ENCODE data around the gene VASN. TPM values are rescaled to one million over a fixed set of nuclear protein-coding genes. Genes with fewer than 3 reads are reported as not detected.

VASN gene
- total RNA-seq (0.57 TPM), polyA plus RNA-seq (under 1 TPM in 1 of 4 donors, not detected in 3; 0.14 TPM)

DNA sequence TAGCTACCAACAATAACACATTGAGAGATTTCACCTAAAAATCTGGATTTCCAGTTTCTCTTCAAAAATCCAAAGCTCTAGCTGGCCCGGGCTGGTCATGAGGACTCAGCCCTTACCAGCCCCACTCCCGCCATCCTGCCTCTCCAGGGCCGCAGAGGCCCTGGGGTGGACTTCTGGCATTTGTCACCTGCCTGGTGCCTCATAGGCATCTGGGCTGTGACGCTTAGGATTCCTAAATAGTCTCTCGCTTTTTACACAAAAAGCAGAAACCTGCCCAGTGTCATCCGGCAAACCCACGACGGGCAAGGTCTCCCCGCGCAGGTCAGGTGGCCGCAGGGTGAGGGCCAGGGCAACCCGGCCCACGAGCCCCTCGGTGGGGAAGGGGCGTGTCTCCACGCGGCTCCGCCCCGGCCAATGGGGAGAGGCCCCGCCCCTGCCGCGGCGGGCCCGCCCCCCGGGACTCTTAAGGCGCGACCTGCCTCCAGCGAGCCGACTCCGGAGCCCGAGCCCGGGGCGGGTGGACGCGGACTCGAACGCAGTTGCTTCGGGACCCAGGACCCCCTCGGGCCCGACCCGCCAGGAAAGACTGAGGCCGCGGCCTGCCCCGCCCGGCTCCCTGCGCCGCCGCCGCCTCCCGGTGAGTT is at the start of gene VASN:
Gene VASN, plus strand, starts transcription at position 492 of the 644 bp plus-strand sequence. CDS start 9,030 bp downstream, outside the sequence.
- peak within 1 kb of the TSS; percentile 47 to 86 (median 84) for H3K4me3 Mint-ChIP-seq
- peak within 1 kb of the TSS; percentile 34 for H3K27ac ChIP-seq (ENCODE audit: insufficient read depth, low read length, poor library complexity, severe bottlenecking)
- H3K27me3 Mint-ChIP-seq, result no peaks in the 10 kb centered on the region
- H3K27me3 ChIP-seq (ENCODE audit: control insufficient read depth, insufficient read depth, low read length), result no peaks in the 10 kb centered on the region
- H3K36me3 ChIP-seq (ENCODE audit: control insufficient read depth, insufficient read depth, low read length), result peaks cover 8% of the 10 kb centered on the region
- no peaks in the 10 kb centered on the region for H3K9me3 Mint-ChIP-seq
- peaks cover 4% of the 10 kb centered on the region for H3K36me3 Mint-ChIP-seq
- peaks cover 37% of the 10 kb centered on the region for H3K4me1 ChIP-seq (ENCODE audit: control insufficient read depth, insufficient read depth, low read length, poor library complexity, severe bottlenecking)
- H3K4me1 Mint-ChIP-seq, result peaks cover 0 to 40% (median 11%) of the 10 kb centered on the region in 4 donors
- no peak within 1 kb of the TSS for H3K4me3 ChIP-seq (ENCODE audit: low read depth, low read length)
- peak; percentile 82 to 83 for ATAC-seq (ENCODE audit: low read depth in 2 of 2)
- H3K27ac Mint-ChIP-seq, result peak within 1 kb of the TSS; percentile 66 to 86 (median 75)
- DNase-seq, result peak; percentile 55 to 71 (median 62)
- no peaks in the 10 kb centered on the region for H3K9me3 ChIP-seq (ENCODE audit: control insufficient read depth in 2 of 2, low read length in 2 of 2)

- Mint-ChIP-seq H3K9me3 (no peaks in the 10 kb centered on the region), H3K27me3 (no peaks in the 10 kb centered on the region), H3K27ac (no peak overlapping the region), H3K36me3 (no peaks in the 10 kb centered on the region), H3K4me1 (peaks cover 0 to 7% (median 0%) of the 10 kb centered on the region in 4 donors), H3K4me3 (no peak overlapping the region)
- no peak overlapping the region for H3K4me3 ChIP-seq (ENCODE audit: low read depth, low read length)
- peaks cover 14% of the 10 kb centered on the region for H3K4me1 ChIP-seq (ENCODE audit: control insufficient read depth, insufficient read depth, low read length, poor library complexity, severe bottlenecking)
- H3K27me3 ChIP-seq (ENCODE audit: control insufficient read depth, insufficient read depth, low read length), result no peaks in the 10 kb centered on the region
- ATAC-seq (ENCODE audit: low read depth in 2 of 2) (no peak), DNase-seq (no peak)
- no peak overlapping the region for H3K27ac ChIP-seq (ENCODE audit: insufficient read depth, low read length, poor library complexity, severe bottlenecking)
- no peaks in the 10 kb centered on the region for H3K36me3 ChIP-seq (ENCODE audit: control insufficient read depth, insufficient read depth, low read length)
- no peaks in the 10 kb centered on the region for H3K9me3 ChIP-seq (ENCODE audit: control insufficient read depth in 2 of 2, low read length in 2 of 2)
Observed at GRCh38 chr16:4322121-4323052, 49.3 kb upstream of the VASN start.

GRCh38 chr16:4323071-4323844 is 48.4 kb upstream of the VASN start:
- no peak for DNase-seq

GRCh38 chr16:4323845-4324488 is 47.7 kb upstream of the VASN start:
- no peak for ATAC-seq (ENCODE audit: low read depth in 2 of 2)
- DNase-seq, result no peak
- Mint-ChIP-seq H3K27me3 (no peaks in the 10 kb centered on the region), H3K36me3 (no peaks in the 10 kb centered on the region), H3K4me1 (peaks cover 0 to 12% (median 0%) of the 10 kb centered on the region in 4 donors), H3K27ac (no peak overlapping the region), H3K9me3 (no peaks in the 10 kb centered on the region), H3K4me3 (no peak overlapping the region)
- H3K4me1 ChIP-seq (ENCODE audit: control insufficient read depth, insufficient read depth, low read length, poor library complexity, severe bottlenecking), result peaks cover 22% of the 10 kb centered on the region
- no peaks in the 10 kb centered on the region for H3K27me3 ChIP-seq (ENCODE audit: control insufficient read depth, insufficient read depth, low read length)
- H3K4me3 ChIP-seq (ENCODE audit: low read depth, low read length), result no peak overlapping the region
- H3K9me3 ChIP-seq (ENCODE audit: control insufficient read depth in 2 of 2, low read length in 2 of 2), result no peaks in the 10 kb centered on the region
- no peak overlapping the region for H3K27ac ChIP-seq (ENCODE audit: insufficient read depth, low read length, poor library complexity, severe bottlenecking)
- H3K36me3 ChIP-seq (ENCODE audit: control insufficient read depth, insufficient read depth, low read length), result no peaks in the 10 kb centered on the region

More at GRCh38 chr16:4323071-4323844, 48.4 kb upstream of the VASN start:
- no peaks in the 10 kb centered on the region for H3K27me3 Mint-ChIP-seq
- H3K4me1 ChIP-seq (ENCODE audit: control insufficient read depth, insufficient read depth, low read length, poor library complexity, severe bottlenecking), result peaks cover 22% of the 10 kb centered on the region
- no peak overlapping the region for H3K4me3 ChIP-seq (ENCODE audit: low read depth, low read length)
- no peak overlapping the region for H3K4me3 Mint-ChIP-seq
- H3K27me3 ChIP-seq (ENCODE audit: control insufficient read depth, insufficient read depth, low read length), result no peaks in the 10 kb centered on the region
- no peak for ATAC-seq (ENCODE audit: low read depth in 2 of 2)
- no peaks in the 10 kb centered on the region for H3K36me3 ChIP-seq (ENCODE audit: control insufficient read depth, insufficient read depth, low read length)
- H3K9me3 Mint-ChIP-seq, result no peaks in the 10 kb centered on the region
- no peak overlapping the region for H3K27ac ChIP-seq (ENCODE audit: insufficient read depth, low read length, poor library complexity, severe bottlenecking)
- no peaks in the 10 kb centered on the region for H3K9me3 ChIP-seq (ENCODE audit: control insufficient read depth in 2 of 2, low read length in 2 of 2)
- H3K4me1 Mint-ChIP-seq, result peaks cover 0 to 10% (median 0%) of the 10 kb centered on the region in 4 donors
- H3K27ac Mint-ChIP-seq, result no peak overlapping the region
- no peaks in the 10 kb centered on the region for H3K36me3 Mint-ChIP-seq

DNA sequence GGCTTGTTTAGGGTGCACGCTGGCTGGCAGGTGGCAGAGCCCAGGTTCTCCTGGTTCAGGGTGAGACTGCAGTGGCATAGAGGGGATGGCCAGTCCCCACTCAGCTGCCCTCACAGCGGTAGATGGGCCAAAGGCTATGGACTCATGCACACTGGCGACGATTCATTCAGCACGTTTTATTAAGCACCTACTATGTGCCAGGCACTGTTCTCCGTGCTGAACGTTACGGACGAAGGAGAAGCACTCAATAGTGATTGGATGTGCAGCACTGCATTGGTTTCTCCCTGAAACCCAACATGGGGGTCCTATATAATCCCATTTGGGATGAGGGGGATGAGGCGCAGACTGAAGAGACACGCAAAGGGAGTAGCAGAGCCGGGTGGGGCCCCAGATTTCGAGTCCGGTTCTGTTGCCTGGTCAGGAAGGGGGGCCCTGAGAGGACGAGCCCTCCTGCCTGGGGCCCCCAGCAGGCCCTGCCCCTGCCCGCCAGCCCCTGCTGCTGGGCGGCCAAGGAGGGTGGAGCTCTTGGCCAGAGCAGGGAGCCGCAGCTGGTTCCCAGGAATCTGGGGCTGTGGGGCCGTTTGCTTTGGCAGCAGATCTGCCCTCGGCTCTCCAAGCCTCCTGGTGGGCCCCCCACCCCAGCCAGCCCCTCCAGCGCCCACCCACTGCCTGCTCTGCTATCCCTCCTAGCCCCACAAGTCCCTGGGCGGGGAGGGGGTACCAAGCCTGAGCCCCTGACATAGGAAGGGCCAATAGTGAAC is 47.0 kb upstream of the VASN start:
- H3K36me3 ChIP-seq (ENCODE audit: control insufficient read depth, insufficient read depth, low read length), result no peaks in the 10 kb centered on the region
- Mint-ChIP-seq H3K36me3 (no peaks in the 10 kb centered on the region), H3K4me1 (peaks cover 0 to 10% (median 0%) of the 10 kb centered on the region in 4 donors), H3K4me3 (peak overlapping the region in 1 of 4 donors; percentile 56), H3K27ac (no peak overlapping the region), H3K27me3 (no peaks in the 10 kb centered on the region), H3K9me3 (no peaks in the 10 kb centered on the region)
- no peak overlapping the region for H3K27ac ChIP-seq (ENCODE audit: insufficient read depth, low read length, poor library complexity, severe bottlenecking)
- H3K9me3 ChIP-seq (ENCODE audit: control insufficient read depth in 2 of 2, low read length in 2 of 2), result no peaks in the 10 kb centered on the region
- DNase-seq (no peak), ATAC-seq (ENCODE audit: low read depth in 2 of 2) (no peak)
- H3K4me1 ChIP-seq (ENCODE audit: control insufficient read depth, insufficient read depth, low read length, poor library complexity, severe bottlenecking), result peaks cover 15% of the 10 kb centered on the region
- no peaks in the 10 kb centered on the region for H3K27me3 ChIP-seq (ENCODE audit: control insufficient read depth, insufficient read depth, low read length)
- no peak overlapping the region for H3K4me3 ChIP-seq (ENCODE audit: low read depth, low read length)

DNA sequence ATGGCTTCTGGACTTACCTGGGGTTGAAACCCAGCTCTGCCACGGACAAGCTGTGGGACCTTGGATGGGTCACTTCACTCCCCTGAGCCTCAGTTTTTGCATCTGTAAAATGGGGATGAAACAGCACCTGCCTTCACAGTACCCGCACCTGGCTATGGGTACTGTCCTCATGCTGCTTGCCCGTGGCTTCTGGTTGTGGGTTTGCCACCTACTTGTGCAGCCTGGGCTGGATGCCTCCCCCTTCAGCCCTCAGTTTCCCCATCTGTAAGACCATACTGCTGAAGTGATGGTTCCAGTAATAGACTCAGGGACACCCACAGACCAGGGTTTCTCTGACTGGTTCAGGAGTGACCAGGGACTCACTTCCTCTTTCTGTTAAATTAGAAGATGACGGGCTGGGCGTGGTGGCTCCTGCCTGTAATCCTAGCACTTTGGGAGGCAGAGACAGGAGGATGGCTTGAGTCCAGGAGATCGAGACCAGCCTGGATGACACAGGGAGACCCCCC is 46.3 kb upstream of the VASN start:
- no peak for ATAC-seq (ENCODE audit: low read depth in 2 of 2)
- H3K4me3 ChIP-seq (ENCODE audit: low read depth, low read length), result no peak overlapping the region
- no peak for DNase-seq
- H3K27ac Mint-ChIP-seq, result no peak overlapping the region
- H3K36me3 ChIP-seq (ENCODE audit: control insufficient read depth, insufficient read depth, low read length), result no peaks in the 10 kb centered on the region
- peaks cover 0 to 12% (median 0%) of the 10 kb centered on the region in 4 donors for H3K4me1 Mint-ChIP-seq
- H3K4me1 ChIP-seq (ENCODE audit: control insufficient read depth, insufficient read depth, low read length, poor library complexity, severe bottlenecking), result peaks cover 11% of the 10 kb centered on the region
- no peaks in the 10 kb centered on the region for H3K9me3 ChIP-seq (ENCODE audit: control insufficient read depth in 2 of 2, low read length in 2 of 2)
- peak overlapping the region in 1 of 4 donors; percentile 56 for H3K4me3 Mint-ChIP-seq
- no peaks in the 10 kb centered on the region for H3K36me3 Mint-ChIP-seq
- no peak overlapping the region for H3K27ac ChIP-seq (ENCODE audit: insufficient read depth, low read length, poor library complexity, severe bottlenecking)
- H3K27me3 Mint-ChIP-seq, result no peaks in the 10 kb centered on the region
- H3K27me3 ChIP-seq (ENCODE audit: control insufficient read depth, insufficient read depth, low read length), result no peaks in the 10 kb centered on the region
- no peaks in the 10 kb centered on the region for H3K9me3 Mint-ChIP-seq
